ENCODE data around the gene SLC35A1.

- TF ChIP-seq POLR2A (IDR thresholded peaks at IDR 0.05) (no peak), POLR2AphosphoS5 (IDR thresholded peaks at IDR 0.05) (no peak), CTCF (IDR thresholded peaks at IDR 0.05) (no peak)
These were observed 42.3 kb upstream of the SLC35A1 start for GRCh38 chr6:87430499-87430898.

Data from transverse colon (tissue), 4 donors.